ENCODE measurements around the gene LANCL3.

The LANCL3 gene

DNA sequence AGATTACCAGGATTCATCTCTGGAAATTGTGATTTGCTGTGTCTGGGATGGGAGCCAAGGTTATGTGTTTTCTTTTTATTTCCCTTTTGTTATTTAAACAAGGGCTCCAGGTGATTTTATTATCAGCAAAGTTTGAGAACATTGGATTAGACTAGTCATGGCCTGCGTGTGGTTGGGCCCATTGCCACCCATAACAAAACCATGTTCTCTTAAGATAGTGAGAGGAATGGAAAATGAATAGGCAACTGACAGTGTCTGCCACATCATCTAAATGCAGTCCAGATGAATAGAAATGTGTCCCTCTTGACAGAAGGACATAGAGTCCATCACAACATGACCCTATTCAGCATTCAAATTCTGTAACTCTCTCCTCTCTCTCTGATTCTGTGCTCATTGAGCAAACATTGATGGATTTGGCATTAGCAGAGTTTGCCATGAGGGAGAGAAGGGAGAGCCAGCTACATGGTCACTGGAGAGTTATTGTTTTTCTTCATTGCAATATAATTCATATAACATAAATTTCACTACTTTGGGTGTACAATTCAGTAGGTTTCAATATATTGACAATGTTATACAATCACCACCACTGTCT, 125.8 kb downstream of the LANCL3 start:
- no peak overlapping the region for H2AFZ ChIP-seq (ENCODE audit: low read depth, low read length)
- no peak overlapping the region for H3K4me3 ChIP-seq (ENCODE audit: low read length)
- H3K4me1 ChIP-seq (ENCODE audit: insufficient read depth, low read length): no peaks in the 10 kb centered on the region
- H3K9me3 ChIP-seq (ENCODE audit: low read length): no peaks in the 10 kb centered on the region
- no peaks in the 10 kb centered on the region for H3K27me3 ChIP-seq (ENCODE audit: insufficient read depth, low read length)
- no peaks in the 10 kb centered on the region for H3K36me3 ChIP-seq (ENCODE audit: insufficient read depth, low read length)

DNA sequence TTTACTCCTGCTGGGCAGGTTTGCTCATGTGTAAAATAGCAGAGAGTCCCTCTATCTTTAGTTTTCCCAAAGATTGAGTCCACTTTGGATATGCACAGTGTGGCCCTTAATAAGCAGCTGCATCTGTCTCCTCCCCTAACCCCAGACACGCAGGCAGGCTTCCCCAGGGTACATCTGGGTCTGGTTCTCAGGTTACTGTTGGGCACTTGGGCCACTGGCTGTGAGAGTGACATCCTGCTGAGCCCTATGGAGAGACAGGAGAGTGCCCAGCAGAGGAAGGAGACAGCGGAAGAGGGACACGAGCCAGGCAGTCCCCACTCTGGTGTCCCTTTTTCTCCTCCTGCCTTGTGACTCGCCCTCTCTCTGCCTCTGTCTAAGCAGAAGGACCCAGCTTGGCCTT, 130.1 kb downstream of the LANCL3 start:
- H3K36me3 ChIP-seq (ENCODE audit: insufficient read depth, low read length): no peaks in the 10 kb centered on the region
- H3K27me3 ChIP-seq (ENCODE audit: insufficient read depth, low read length): no peaks in the 10 kb centered on the region
- no peaks in the 10 kb centered on the region for H3K4me1 ChIP-seq (ENCODE audit: insufficient read depth, low read length)
- H3K4me3 ChIP-seq (ENCODE audit: low read length): no peak overlapping the region
- H2AFZ ChIP-seq (ENCODE audit: low read depth, low read length): no peak overlapping the region
- no peaks in the 10 kb centered on the region for H3K9me3 ChIP-seq (ENCODE audit: low read length)

DNA sequence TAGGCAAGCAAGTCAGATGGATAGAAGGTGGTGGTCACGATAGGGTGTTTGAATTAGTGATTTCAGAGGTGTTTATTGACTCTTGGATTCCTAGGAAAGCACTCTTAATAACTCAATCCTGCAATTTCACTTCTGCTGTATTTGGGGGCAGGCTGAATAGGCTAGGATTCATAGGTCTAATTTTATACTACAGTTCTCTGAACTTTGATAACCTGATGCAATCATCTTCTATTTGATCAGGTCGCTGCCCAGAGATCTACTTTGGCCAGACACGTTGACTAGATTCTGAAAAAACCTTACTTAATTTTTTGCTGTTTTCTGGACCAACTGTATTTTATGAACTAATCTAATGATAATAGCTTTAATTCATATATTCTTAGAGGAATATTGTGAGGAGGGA, 140.5 kb downstream of the LANCL3 start:
- Histone ChIP-seq H2AFZ (ENCODE audit: low read depth, low read length) (no peak overlapping the region), H3K36me3 (ENCODE audit: insufficient read depth, low read length) (no peaks in the 10 kb centered on the region)

DNA sequence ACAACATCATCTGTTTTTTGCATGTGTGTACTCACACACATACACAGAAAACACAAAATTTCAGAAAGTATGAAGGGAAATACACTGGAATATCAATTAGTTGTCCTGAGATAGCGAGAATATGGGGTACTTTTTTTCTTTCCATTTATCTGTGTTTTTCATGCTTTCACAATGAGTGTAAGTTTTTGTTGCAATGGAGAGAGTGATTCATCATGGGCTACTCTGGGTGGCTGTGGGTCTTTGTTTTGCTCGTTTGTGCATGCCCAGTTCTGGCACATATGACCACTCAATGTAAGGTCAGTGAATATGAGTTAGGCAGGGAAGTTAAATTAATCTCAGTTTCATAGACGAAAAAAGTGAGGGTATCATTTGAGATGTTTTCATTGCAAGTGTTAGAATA, 141.0 kb downstream of the LANCL3 start:
- H3K36me3 ChIP-seq (ENCODE audit: insufficient read depth, low read length): no peaks in the 10 kb centered on the region
- no peak overlapping the region for H2AFZ ChIP-seq (ENCODE audit: low read depth, low read length)
- no peak overlapping the region for H3K4me3 ChIP-seq (ENCODE audit: low read length)
- H3K27me3 ChIP-seq (ENCODE audit: insufficient read depth, low read length): no peaks in the 10 kb centered on the region
- H3K9me3 ChIP-seq (ENCODE audit: low read length): no peaks in the 10 kb centered on the region
- H3K4me1 ChIP-seq (ENCODE audit: insufficient read depth, low read length): no peaks in the 10 kb centered on the region

More for the DNA sequence above, 140.5 kb downstream of the LANCL3 start:
- no peaks in the 10 kb centered on the region for H3K4me1 ChIP-seq (ENCODE audit: insufficient read depth, low read length)
- no peak overlapping the region for H3K4me3 ChIP-seq (ENCODE audit: low read length)
- no peaks in the 10 kb centered on the region for H3K27me3 ChIP-seq (ENCODE audit: insufficient read depth, low read length)
- no peaks in the 10 kb centered on the region for H3K9me3 ChIP-seq (ENCODE audit: low read length)

DNA sequence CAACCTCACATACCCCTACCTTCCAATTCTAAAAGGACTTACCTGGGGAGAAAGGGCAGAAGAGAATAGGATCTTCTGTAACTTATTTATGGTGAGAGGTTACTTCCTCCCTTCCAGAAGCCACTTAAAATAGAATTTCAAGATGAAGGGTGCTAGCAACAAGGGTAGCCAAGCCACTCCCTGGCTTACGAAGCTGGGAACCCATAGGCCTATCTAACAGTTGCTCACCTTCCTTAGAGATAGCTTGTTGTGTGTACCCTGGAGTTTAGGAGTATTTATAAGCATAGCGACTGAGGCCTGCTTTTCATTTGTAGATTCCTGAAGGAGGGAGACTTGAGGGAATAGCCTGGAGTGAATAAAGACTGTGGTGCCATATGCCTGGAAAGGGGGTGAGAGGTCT, 143.0 kb downstream of the LANCL3 start:
- Histone ChIP-seq H3K9me3 (ENCODE audit: low read length) (no peaks in the 10 kb centered on the region), H2AFZ (ENCODE audit: low read depth, low read length) (no peak overlapping the region), H3K27me3 (ENCODE audit: insufficient read depth, low read length) (no peaks in the 10 kb centered on the region), H3K36me3 (ENCODE audit: insufficient read depth, low read length) (no peaks in the 10 kb centered on the region), H3K4me1 (ENCODE audit: insufficient read depth, low read length) (no peaks in the 10 kb centered on the region), H3K4me3 (ENCODE audit: low read length) (no peak overlapping the region)

DNA sequence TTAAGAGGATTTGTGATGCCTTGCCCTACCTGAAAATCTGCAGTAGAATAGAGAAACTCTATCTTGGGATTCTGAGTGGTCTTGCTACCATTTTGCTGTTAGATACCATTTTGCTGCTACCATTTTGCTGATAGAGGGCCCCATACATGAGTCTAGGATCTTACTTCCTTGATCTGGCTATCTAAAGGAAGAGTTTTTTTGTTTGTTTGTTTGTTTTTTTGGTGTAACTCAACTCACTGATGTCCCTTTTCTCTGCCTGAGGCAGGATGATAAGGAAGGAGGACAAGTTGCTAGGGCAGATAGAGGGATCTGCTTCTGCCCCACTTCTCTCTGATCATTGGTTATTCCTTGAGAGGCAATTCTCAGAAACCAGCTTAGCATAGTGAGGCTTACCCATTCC, 145.1 kb downstream of the LANCL3 start:
- Histone ChIP-seq H2AFZ (ENCODE audit: low read depth, low read length) (no peak overlapping the region), H3K9me3 (ENCODE audit: low read length) (no peaks in the 10 kb centered on the region), H3K4me3 (ENCODE audit: low read length) (no peak overlapping the region), H3K36me3 (ENCODE audit: insufficient read depth, low read length) (no peaks in the 10 kb centered on the region), H3K4me1 (ENCODE audit: insufficient read depth, low read length) (no peaks in the 10 kb centered on the region), H3K27me3 (ENCODE audit: insufficient read depth, low read length) (no peaks in the 10 kb centered on the region)

DNA sequence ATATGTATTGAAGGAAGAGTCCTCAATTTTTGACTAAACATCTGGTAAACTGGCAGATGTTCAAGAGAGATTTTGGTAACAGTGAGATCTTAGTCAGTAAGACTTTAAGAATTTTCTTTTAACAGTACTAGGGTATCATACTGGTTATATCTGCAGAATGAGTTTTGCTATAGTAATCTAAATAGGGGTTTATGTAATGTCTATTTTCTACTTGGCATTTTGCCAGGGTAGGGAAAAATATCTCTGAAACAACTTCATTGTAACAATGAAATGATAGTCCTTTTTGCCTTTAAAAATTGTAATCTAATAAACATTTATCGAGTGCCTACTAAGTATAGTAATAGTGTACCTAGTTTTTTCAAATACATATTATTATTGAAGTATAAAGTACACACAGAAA, 146.2 kb downstream of the LANCL3 start:
- Histone ChIP-seq H3K9me3 (ENCODE audit: low read length) (no peaks in the 10 kb centered on the region), H2AFZ (ENCODE audit: low read depth, low read length) (no peak overlapping the region), H3K4me3 (ENCODE audit: low read length) (no peak overlapping the region), H3K4me1 (ENCODE audit: insufficient read depth, low read length) (no peaks in the 10 kb centered on the region), H3K36me3 (ENCODE audit: insufficient read depth, low read length) (no peaks in the 10 kb centered on the region), H3K27me3 (ENCODE audit: insufficient read depth, low read length) (no peaks in the 10 kb centered on the region)

DNA sequence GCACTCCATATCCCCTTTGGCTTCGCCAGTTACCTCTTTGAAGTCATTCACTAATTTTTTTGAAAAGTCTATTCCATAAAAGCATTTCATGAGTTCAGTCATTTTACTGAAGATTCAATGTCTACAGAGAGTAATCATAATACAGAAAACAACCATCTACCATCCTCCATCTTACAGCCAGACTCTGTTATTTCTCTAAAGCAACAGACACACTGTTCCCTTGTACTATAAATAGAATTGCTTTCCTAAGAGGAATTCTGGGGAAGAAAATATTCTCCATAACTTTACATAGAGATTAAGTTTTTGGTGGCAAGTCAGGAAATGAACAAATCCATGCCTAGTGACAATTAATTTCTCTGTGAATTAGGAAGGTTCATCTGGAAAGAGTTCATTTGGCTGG, 151.1 kb downstream of the LANCL3 start:
- Histone ChIP-seq H3K4me1 (ENCODE audit: insufficient read depth, low read length) (no peaks in the 10 kb centered on the region), H2AFZ (ENCODE audit: low read depth, low read length) (no peak overlapping the region), H3K27me3 (ENCODE audit: insufficient read depth, low read length) (no peaks in the 10 kb centered on the region), H3K9me3 (ENCODE audit: low read length) (no peaks in the 10 kb centered on the region), H3K36me3 (ENCODE audit: insufficient read depth, low read length) (no peaks in the 10 kb centered on the region), H3K4me3 (ENCODE audit: low read length) (no peak overlapping the region)

DNA sequence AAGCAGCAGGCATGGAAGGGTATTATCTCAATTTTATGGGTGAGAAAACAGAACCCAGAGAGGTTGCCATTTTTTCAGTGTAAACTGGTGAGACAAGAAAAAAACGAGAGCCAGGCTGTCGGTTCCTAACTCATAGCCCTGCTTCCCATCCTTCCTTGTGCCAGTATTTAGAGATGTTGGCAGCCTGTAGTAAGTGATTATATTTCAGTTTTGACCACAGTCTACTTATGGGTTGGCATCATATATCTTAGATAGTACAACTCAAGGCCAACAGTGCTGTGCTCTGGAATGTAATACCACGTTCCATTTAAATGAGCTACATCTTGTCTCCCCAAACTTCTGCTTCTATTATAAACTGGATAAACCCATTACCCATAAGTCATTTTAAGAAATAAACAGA, 154.9 kb downstream of the LANCL3 start:
- Histone ChIP-seq H3K4me3 (ENCODE audit: low read length) (no peak overlapping the region), H3K4me1 (ENCODE audit: insufficient read depth, low read length) (no peaks in the 10 kb centered on the region), H2AFZ (ENCODE audit: low read depth, low read length) (no peak overlapping the region), H3K9me3 (ENCODE audit: low read length) (no peaks in the 10 kb centered on the region), H3K27me3 (ENCODE audit: insufficient read depth, low read length) (no peaks in the 10 kb centered on the region), H3K36me3 (ENCODE audit: insufficient read depth, low read length) (no peaks in the 10 kb centered on the region)

Measured in neuron (in vitro differentiated cells).